Stimulated activated effector memory CD8-positive, alpha-beta T cell treated with anti-CD3 and anti-CD28 coated beads, Interleukin-12 subunit alpha, Interleukin-12 subunit beta, amount 100 ng/mL, for 72 hours (primary cell): Measurements from ENCODE around the gene NTNG2.

Source experiments
- ATAC-seq: fragments of 150-1000 bp; cut with Tn5 transposase; 2 replicates; pipeline ENCODE4 v1.10.0; 2021
- DNase-seq, 2 donors: peaks; one replicate each; pipeline ENCODE4 v3.0.0; 2021 to 2022; ENCODE audit warnings: low spot score in 2 of 2
- H3K27ac Mint-ChIP-seq: one replicate; pipeline ENCODE4 v1.8.0; 2022; ENCODE audit warnings: mild to moderate bottlenecking, mixed read lengths
- H3K36me3 Mint-ChIP-seq: one replicate; pipeline ENCODE4 v1.8.0; 2022; ENCODE audit warnings: mild to moderate bottlenecking, mixed read lengths
- H3K4me1 Mint-ChIP-seq: one replicate; pipeline ENCODE4 v1.8.0; 2022; ENCODE audit warnings: mixed read lengths
- H3K4me3 Mint-ChIP-seq: one replicate; pipeline ENCODE4 v1.8.0; 2022; ENCODE audit warnings: mild to moderate bottlenecking, mixed read lengths
- H3K9me3 Mint-ChIP-seq: one replicate; pipeline ENCODE4 v1.8.0; 2022; ENCODE audit warnings: mixed read lengths

The NTNG2 gene

DNA sequence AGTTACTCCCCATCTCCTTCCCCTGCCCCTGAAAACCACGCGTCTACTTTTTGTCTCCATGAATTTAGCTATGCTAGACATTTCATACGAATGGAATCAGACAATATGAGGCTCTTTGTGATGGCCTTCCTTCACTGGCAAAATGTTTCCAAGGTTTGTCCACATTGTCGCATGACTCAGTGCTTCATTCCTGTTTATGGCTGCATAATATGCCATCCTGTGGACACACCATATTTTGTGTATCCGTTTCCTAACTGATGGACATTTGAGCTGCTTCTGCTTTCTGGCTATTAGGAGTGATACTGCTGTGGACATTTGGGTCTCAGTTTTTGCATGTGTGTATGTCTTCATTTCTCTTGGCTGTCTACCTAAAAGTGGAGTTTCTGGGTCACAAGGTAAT is 14.5 kb downstream of the NTNG2 start:
- no peak overlapping the region for H3K4me3 Mint-ChIP-seq
- DNase-seq (no peak), ATAC-seq (no peak)
- peaks cover 6% of the 10 kb centered on the region for H3K36me3 Mint-ChIP-seq
- H3K9me3 Mint-ChIP-seq: no peaks in the 10 kb centered on the region
- no peak overlapping the region for H3K27ac Mint-ChIP-seq
- peaks cover 16% of the 10 kb centered on the region for H3K4me1 Mint-ChIP-seq

DNA sequence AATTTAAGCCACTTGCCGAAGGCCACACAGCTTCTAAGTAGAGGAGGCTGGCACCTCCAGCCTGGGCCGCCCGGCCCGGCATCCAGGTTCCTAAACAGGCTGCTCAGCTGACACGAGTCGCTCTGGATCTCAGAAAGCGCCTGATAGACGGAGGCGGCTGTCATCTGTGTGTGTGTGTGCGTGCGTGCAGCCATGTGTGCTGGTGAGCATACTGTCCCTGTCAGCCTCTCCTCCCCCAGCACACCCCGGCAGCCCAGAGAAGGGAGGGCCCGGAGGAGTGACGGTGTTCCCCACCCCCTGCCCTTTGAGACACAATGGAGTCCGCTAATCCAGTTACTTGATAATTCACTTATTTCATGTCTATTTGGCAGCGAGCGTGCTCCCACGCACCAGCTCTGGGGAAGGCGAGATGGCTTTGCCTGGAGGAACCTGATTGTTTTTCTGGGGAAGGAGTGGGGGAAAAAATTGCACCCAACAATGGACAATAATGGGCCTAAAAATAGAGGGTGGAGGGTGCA is 20.0 kb downstream of the NTNG2 start:
- peaks cover 9% of the 10 kb centered on the region for H3K4me1 Mint-ChIP-seq
- DNase-seq: no peak
- H3K27ac Mint-ChIP-seq: no peak overlapping the region
- no peak for ATAC-seq
- no peak overlapping the region for H3K4me3 Mint-ChIP-seq
- no peaks in the 10 kb centered on the region for H3K9me3 Mint-ChIP-seq
- H3K36me3 Mint-ChIP-seq: no peaks in the 10 kb centered on the region

DNA sequence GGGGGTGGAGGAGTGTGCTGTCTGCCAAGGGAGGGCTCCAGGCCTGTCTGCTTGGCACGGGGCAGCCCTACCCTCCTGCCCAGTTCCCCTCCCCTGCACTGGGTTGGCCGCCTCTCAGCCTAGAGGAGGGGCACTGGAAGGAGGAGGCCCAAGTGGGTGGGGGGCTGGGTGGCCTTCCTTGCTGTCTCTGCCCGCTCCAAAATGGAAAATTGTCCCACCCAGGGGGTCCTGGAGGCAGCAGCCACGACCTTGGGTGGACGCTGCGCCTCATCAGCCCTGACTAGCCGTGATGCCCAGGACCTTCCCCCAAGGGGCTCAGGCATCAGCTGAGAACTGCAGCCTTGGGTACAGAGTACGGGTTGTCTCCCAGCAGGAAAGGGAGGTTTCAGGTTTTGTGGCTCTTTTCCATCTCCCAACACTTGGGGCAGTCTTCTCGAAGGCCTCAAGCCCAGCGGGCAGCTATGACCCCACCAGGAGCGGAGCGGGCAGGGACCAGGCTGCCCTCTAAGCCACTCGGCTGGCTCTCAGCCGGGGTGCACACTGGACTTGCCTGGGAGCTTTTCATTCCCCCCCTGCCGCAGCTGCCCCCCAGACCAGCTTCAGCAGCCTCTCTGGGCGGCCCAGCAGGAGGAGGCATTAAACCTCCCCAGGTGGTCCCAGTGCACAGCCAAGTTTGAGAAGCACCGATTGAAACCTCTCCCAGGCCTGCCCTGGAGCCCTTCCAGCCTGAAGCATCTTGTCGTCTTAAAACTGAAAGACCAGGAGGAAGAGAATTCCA is 20.6 kb downstream of the NTNG2 start:
- H3K36me3 Mint-ChIP-seq: no peaks in the 10 kb centered on the region
- H3K27ac Mint-ChIP-seq: no peak overlapping the region
- no peak overlapping the region for H3K4me3 Mint-ChIP-seq
- H3K9me3 Mint-ChIP-seq: no peaks in the 10 kb centered on the region
- DNase-seq: no peak
- H3K4me1 Mint-ChIP-seq: peaks cover 9% of the 10 kb centered on the region
- ATAC-seq: no peak

- Mint-ChIP-seq H3K36me3 (no peaks in the 10 kb centered on the region), H3K4me1 (peaks cover 9% of the 10 kb centered on the region), H3K27ac (no peak overlapping the region)
These were observed 21.3 kb downstream of the NTNG2 start for GRCh38 chr9:132183134-132183533.

GRCh38 chr9:132183715-132184114 is 21.9 kb downstream of the NTNG2 start:
- H3K9me3 Mint-ChIP-seq: no peaks in the 10 kb centered on the region
- no peak overlapping the region for H3K27ac Mint-ChIP-seq
- ATAC-seq (no peak), DNase-seq (no peak)
- no peak overlapping the region for H3K4me3 Mint-ChIP-seq
- H3K36me3 Mint-ChIP-seq: no peaks in the 10 kb centered on the region
- peaks cover 9% of the 10 kb centered on the region for H3K4me1 Mint-ChIP-seq

More at GRCh38 chr9:132183134-132183533, 21.3 kb downstream of the NTNG2 start:
- Mint-ChIP-seq H3K4me3 (no peak overlapping the region), H3K9me3 (no peaks in the 10 kb centered on the region)
- ATAC-seq (no peak), DNase-seq (no peak)

DNA sequence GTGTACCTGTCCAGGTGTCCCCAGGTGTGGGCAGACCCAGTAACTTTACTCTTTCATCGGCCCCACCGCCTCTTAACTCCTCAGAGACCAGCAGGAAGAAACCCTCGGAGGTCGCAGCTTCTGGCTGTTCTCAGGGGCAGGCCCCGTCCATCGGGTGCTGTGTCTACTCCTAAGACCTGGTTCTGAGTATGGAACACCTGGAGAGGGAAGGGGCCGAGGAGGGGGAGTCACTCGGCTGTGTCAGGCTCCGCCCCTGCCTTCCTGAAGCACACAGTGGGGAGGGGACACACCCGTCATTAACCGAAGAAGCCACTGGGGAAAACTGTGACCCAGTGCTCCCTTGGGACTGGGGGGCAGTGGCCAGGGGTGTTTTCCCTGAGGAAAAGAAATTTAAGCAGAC is 22.3 kb downstream of the NTNG2 start:
- Mint-ChIP-seq H3K27ac (no peak overlapping the region), H3K4me3 (no peak overlapping the region), H3K36me3 (no peaks in the 10 kb centered on the region), H3K4me1 (peaks cover 9% of the 10 kb centered on the region), H3K9me3 (no peaks in the 10 kb centered on the region)
- ATAC-seq: no peak
- no peak for DNase-seq

GRCh38 chr9:132185073-132186009 is 23.5 kb downstream of the NTNG2 start:
- no peak overlapping the region for H3K27ac Mint-ChIP-seq
- no peaks in the 10 kb centered on the region for H3K36me3 Mint-ChIP-seq
- ATAC-seq (no peak), DNase-seq (no peak)
- no peak overlapping the region for H3K4me3 Mint-ChIP-seq
- no peaks in the 10 kb centered on the region for H3K9me3 Mint-ChIP-seq
- H3K4me1 Mint-ChIP-seq: peaks cover 9% of the 10 kb centered on the region

DNA sequence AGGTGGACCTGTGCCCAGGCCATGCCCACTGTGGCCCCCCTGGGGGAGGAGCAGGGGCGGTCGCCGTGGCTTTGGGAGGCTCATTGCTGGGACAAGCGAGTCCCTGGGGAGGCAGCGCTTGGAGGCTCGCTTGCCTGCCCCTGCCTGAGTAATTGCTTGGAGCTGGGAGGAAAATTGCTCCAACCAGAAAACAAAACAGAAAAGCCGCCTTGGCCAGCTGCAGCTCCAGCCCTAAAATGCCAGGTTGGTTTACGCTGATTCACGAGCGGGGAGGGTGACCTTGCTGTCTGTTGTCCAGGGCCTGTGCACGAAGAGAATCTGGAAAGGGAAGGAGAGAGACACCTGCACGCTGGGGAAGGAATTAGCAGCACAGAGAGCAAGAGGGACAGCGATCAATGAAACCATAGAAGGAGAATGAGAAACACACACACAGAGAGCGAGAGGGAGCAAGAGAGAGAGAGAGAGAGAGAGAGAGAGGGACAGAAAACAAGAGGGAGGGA is 25.3 kb downstream of the NTNG2 start:
- DNase-seq (no peak), ATAC-seq (no peak)
- peaks cover 9% of the 10 kb centered on the region for H3K4me1 Mint-ChIP-seq
- H3K27ac Mint-ChIP-seq: no peak overlapping the region
- H3K36me3 Mint-ChIP-seq: no peaks in the 10 kb centered on the region
- H3K4me3 Mint-ChIP-seq: no peak overlapping the region
- no peaks in the 10 kb centered on the region for H3K9me3 Mint-ChIP-seq

GRCh38 chr9:132190966-132191365 is 29.1 kb downstream of the NTNG2 start:
- Mint-ChIP-seq H3K4me1 (peaks cover 2% of the 10 kb centered on the region), H3K36me3 (no peaks in the 10 kb centered on the region), H3K4me3 (no peak overlapping the region), H3K27ac (no peak overlapping the region), H3K9me3 (no peaks in the 10 kb centered on the region)
- ATAC-seq: no peak
- no peak for DNase-seq

- Mint-ChIP-seq H3K9me3 (no peaks in the 10 kb centered on the region), H3K4me1 (no peaks in the 10 kb centered on the region), H3K36me3 (no peaks in the 10 kb centered on the region), H3K27ac (no peak overlapping the region), H3K4me3 (no peak overlapping the region)
- DNase-seq (no peak), ATAC-seq (no peak)
These were observed 30.9 kb downstream of the NTNG2 start for GRCh38 chr9:132192728-132193127.

GRCh38 chr9:132193227-132194124 is 31.6 kb downstream of the NTNG2 start:
- H3K27ac Mint-ChIP-seq: no peak overlapping the region
- no peaks in the 10 kb centered on the region for H3K9me3 Mint-ChIP-seq
- no peak for ATAC-seq
- no peak overlapping the region for H3K4me3 Mint-ChIP-seq
- no peak for DNase-seq
- no peaks in the 10 kb centered on the region for H3K4me1 Mint-ChIP-seq
- H3K36me3 Mint-ChIP-seq: no peaks in the 10 kb centered on the region

- ATAC-seq (no peak), DNase-seq (no peak)
- Mint-ChIP-seq H3K9me3 (no peaks in the 10 kb centered on the region), H3K36me3 (peaks cover 2% of the 10 kb centered on the region), H3K4me1 (no peaks in the 10 kb centered on the region), H3K4me3 (no peak overlapping the region), H3K27ac (no peak overlapping the region)
These were observed 32.6 kb downstream of the NTNG2 start for GRCh38 chr9:132194508-132194907.

DNA sequence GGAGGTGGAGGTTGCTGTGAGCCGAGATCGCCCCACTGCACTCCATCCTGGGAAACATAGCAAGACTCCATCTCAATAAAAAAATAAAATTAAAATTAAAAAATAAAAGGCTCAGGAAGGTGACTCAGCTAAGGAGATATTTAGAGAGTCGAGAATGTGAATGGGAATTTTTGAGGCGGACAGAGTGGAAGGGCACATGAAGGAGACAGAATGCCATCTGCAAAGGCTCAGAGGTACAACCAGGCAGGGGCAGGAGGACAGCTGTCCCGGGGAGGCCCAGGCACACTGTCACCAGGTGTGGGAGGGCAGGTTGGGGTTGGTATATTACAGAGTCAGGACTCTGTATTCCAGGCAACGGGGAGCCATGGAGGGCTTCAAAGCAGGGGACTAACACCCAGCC is 35.5 kb downstream of the NTNG2 start:
- no peak overlapping the region for H3K4me3 Mint-ChIP-seq
- no peak for ATAC-seq
- no peaks in the 10 kb centered on the region for H3K9me3 Mint-ChIP-seq
- H3K36me3 Mint-ChIP-seq: peaks cover 4% of the 10 kb centered on the region
- no peak overlapping the region for H3K27ac Mint-ChIP-seq
- H3K4me1 Mint-ChIP-seq: no peaks in the 10 kb centered on the region
- no peak for DNase-seq

GRCh38 chr9:132197856-132198550 is 36.1 kb downstream of the NTNG2 start:
- no peaks in the 10 kb centered on the region for H3K9me3 Mint-ChIP-seq
- no peak for ATAC-seq

More at GRCh38 chr9:132197856-132198550, 36.1 kb downstream of the NTNG2 start:
- Mint-ChIP-seq H3K27ac (no peak overlapping the region), H3K4me3 (no peak overlapping the region), H3K36me3 (peaks cover 4% of the 10 kb centered on the region), H3K4me1 (no peaks in the 10 kb centered on the region)
- DNase-seq: no peak
